ENCODE results near the gene ZNF521. TPM values are rescaled to one million over a fixed set of nuclear protein-coding genes. Genes with fewer than 3 reads are reported as not detected.

The ZNF521 gene
- polyA plus RNA-seq, 3 donors: 0.07 to 0.20 TPM; not detected in 1

DNA sequence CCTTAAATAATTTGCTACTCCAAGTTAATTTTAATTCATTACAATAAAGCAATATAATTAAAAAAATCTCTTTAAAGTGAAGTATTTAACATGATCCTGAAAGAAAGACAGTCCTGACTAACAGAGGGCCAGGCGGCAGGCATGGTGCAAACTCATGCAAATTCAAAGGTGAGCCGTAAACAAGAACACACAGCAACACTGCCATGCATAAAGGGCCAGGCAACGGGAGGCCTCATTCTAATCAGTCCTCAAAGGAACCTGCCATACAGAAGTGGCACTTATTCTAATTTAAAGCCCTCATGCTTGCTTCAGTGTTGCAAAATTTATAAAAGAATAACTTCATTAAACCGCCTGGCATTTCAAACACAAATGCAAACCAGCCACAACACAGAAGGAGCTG is 277.0 kb downstream of the ZNF521 start:
- Histone ChIP-seq H3K4me3 (replicated peaks in 1 of 3; ENCODE audit: low read depth in 2 of 3, low read length in 3 of 3) (no peak overlapping the region), H3K79me2 (ENCODE audit: insufficient read depth, low read length) (no peaks in the 10 kb centered on the region), H3K4me2 (replicated peaks; ENCODE audit: extremely low read depth, low read length, poor library complexity, severe bottlenecking) (no peak overlapping the region), H3K9me3 (replicated peaks in 1 of 2; ENCODE audit: control insufficient read depth in 1 of 2, insufficient read depth in 1 of 2, low read length in 2 of 2) (no peaks in the 10 kb centered on the region), H3K9ac (ENCODE audit: insufficient read depth, low read length, poor library complexity, severe bottlenecking) (no peak overlapping the region), H2AFZ (ENCODE audit: insufficient read depth, low read depth, low read length, poor library complexity, severe bottlenecking) (no peak overlapping the region), H3K27ac (ENCODE audit: low read depth in 1 of 2, low read length in 2 of 2) (no peak overlapping the region), H3K27me3 (ENCODE audit: control insufficient read depth in 2 of 2, insufficient read depth in 2 of 2, low read length in 2 of 2) (no peaks in the 10 kb centered on the region), H3K36me3 (replicated peaks in 1 of 2; ENCODE audit: control insufficient read depth in 1 of 2, insufficient read depth in 2 of 2, low read length in 2 of 2) (no peaks in the 10 kb centered on the region), H3K4me1 (ENCODE audit: control insufficient read depth in 1 of 2, insufficient read depth in 2 of 2, low read length in 2 of 2) (no peaks in the 10 kb centered on the region), H4K20me1 (ENCODE audit: insufficient read depth, low read length) (no peaks in the 10 kb centered on the region)
- H3K9me3 Mint-ChIP-seq: peaks cover 0 to 4% (median 0%) of the 10 kb centered on the region in 7 donors
- H3K36me3 Mint-ChIP-seq: no peaks in the 10 kb centered on the region
- no peak overlapping the region for H3K4me3 Mint-ChIP-seq
- intact Hi-C loops (cut with micrococcal nuclease): no loop called here
- no peak for DNase-seq
- H3K27me3 Mint-ChIP-seq (ENCODE audit: low read depth in 3 of 3): peaks cover 0 to 2% (median 0%) of the 10 kb centered on the region in 3 donors
- 96% methylated on average over 3 of the region's 4 CpGs for WGBS (ENCODE audit: insufficient coverage)
- TF ChIP-seq, protein P1, sequence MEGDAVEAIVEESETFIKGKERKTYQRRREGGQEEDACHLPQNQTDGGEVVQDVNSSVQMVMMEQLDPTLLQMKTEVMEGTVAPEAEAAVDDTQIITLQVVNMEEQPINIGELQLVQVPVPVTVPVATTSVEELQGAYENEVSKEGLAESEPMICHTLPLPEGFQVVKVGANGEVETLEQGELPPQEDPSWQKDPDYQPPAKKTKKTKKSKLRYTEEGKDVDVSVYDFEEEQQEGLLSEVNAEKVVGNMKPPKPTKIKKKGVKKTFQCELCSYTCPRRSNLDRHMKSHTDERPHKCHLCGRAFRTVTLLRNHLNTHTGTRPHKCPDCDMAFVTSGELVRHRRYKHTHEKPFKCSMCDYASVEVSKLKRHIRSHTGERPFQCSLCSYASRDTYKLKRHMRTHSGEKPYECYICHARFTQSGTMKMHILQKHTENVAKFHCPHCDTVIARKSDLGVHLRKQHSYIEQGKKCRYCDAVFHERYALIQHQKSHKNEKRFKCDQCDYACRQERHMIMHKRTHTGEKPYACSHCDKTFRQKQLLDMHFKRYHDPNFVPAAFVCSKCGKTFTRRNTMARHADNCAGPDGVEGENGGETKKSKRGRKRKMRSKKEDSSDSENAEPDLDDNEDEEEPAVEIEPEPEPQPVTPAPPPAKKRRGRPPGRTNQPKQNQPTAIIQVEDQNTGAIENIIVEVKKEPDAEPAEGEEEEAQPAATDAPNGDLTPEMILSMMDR (IDR thresholded peaks at IDR 0.05): no peak
- no peaks in the 10 kb centered on the region for H3K4me1 Mint-ChIP-seq
- H3K27ac Mint-ChIP-seq: no peak overlapping the region

DNA sequence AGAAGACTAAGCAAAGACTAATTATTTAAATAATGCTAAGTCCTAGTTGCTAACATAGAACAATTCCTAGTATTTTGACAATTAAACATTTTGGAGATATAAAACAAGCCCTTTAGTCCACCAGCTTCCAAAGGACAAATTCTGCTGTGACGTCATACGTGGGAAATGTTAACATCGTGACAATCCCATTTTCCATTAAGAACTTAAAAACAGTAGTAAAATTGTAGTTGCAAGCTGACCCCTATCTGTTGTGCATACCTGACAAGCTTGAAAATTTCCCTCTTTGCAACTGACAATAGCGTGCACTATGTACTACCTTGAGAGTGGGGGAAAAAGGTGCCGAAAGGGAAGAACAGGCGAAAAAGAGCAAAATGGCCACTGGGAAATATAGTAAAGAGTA is 279.8 kb downstream of the ZNF521 start:
- Mint-ChIP-seq H3K9me3 (peaks cover 0 to 4% (median 0%) of the 10 kb centered on the region in 7 donors), H3K36me3 (no peaks in the 10 kb centered on the region), H3K27ac (no peak overlapping the region), H3K27me3 (ENCODE audit: low read depth in 3 of 3) (peaks cover 0 to 2% (median 0%) of the 10 kb centered on the region in 3 donors), H3K4me1 (no peaks in the 10 kb centered on the region), H3K4me3 (no peak overlapping the region)
- no peaks in the 10 kb centered on the region for H3K79me2 ChIP-seq (ENCODE audit: insufficient read depth, low read length)
- no peak overlapping the region for H3K27ac ChIP-seq (ENCODE audit: low read depth in 1 of 2, low read length in 2 of 2)
- no peak overlapping the region for H3K9ac ChIP-seq (ENCODE audit: insufficient read depth, low read length, poor library complexity, severe bottlenecking)
- no peak overlapping the region for H2AFZ ChIP-seq (ENCODE audit: insufficient read depth, low read depth, low read length, poor library complexity, severe bottlenecking)
- H3K4me2 ChIP-seq (replicated peaks; ENCODE audit: extremely low read depth, low read length, poor library complexity, severe bottlenecking): no peak overlapping the region
- H3K4me3 ChIP-seq (replicated peaks in 1 of 3; ENCODE audit: low read depth in 2 of 3, low read length in 3 of 3): no peak overlapping the region
- H4K20me1 ChIP-seq (ENCODE audit: insufficient read depth, low read length): no peaks in the 10 kb centered on the region
- no peaks in the 10 kb centered on the region for H3K9me3 ChIP-seq (replicated peaks in 1 of 2; ENCODE audit: control insufficient read depth in 1 of 2, insufficient read depth in 1 of 2, low read length in 2 of 2)
- no peaks in the 10 kb centered on the region for H3K27me3 ChIP-seq (ENCODE audit: control insufficient read depth in 2 of 2, insufficient read depth in 2 of 2, low read length in 2 of 2)
- no peaks in the 10 kb centered on the region for H3K36me3 ChIP-seq (replicated peaks in 1 of 2; ENCODE audit: control insufficient read depth in 1 of 2, insufficient read depth in 2 of 2, low read length in 2 of 2)
- 100% methylated on average over 3 of the region's 6 CpGs for WGBS (ENCODE audit: insufficient coverage)
- TF ChIP-seq, protein P1 (IDR thresholded peaks at IDR 0.05): no peak
- no peaks in the 10 kb centered on the region for H3K4me1 ChIP-seq (ENCODE audit: control insufficient read depth in 1 of 2, insufficient read depth in 2 of 2, low read length in 2 of 2)
- intact Hi-C loops (cut with micrococcal nuclease): no loop called here
- DNase-seq: no peak

Measured in CD14-positive monocyte (primary cell).